CD4-positive, alpha-beta T cell treated with Interleukin-17A for 4 hours (primary cell): Measurements from ENCODE around the gene PPARA.
"Not testable (repeated sequence)": the region's sequence is repeated elsewhere in the genome, so short reads cannot be mapped to it uniquely, and the experiment has no call there.

Source experiments
- DNase-seq: peaks from one replicate; pipeline ENCODE4 v3.0.0-alpha.2; 2020; ENCODE audit warnings: mixed read lengths

The PPARA gene

GRCh38 chr22:46178755-46179505, 28.6 kb downstream of the PPARA start:
- no peak for DNase-seq

- no peak for DNase-seq
These were observed 29.4 kb downstream of the PPARA start for GRCh38 chr22:46179748-46180147.

GRCh38 chr22:46180370-46181137, 30.2 kb downstream of the PPARA start:
- no peak for DNase-seq

- DNase-seq: no peak
These were observed 33.4 kb downstream of the PPARA start for GRCh38 chr22:46183733-46184132.

- no peak for DNase-seq
These were observed 35.0 kb downstream of the PPARA start for GRCh38 chr22:46185283-46185682.

GRCh38 chr22:46187862-46188261, 37.5 kb downstream of the PPARA start:
- no peak for DNase-seq

GRCh38 chr22:46192210-46192993, 42.1 kb downstream of the PPARA start:
- DNase-seq: no peak

GRCh38 chr22:46193898-46194310, 43.6 kb downstream of the PPARA start:
- DNase-seq: no peak

GRCh38 chr22:46195487-46196165, 45.3 kb downstream of the PPARA start:
- no peak for DNase-seq

- no peak for DNase-seq
These were observed 46.0 kb downstream of the PPARA start for GRCh38 chr22:46196278-46196677.

GRCh38 chr22:46198274-46198673, 47.9 kb downstream of the PPARA start:
- DNase-seq: no peak

GRCh38 chr22:46198806-46199205, 48.5 kb downstream of the PPARA start:
- not testable (repeated sequence) for DNase-seq

- no peak for DNase-seq
These were observed 50.9 kb downstream of the PPARA start for GRCh38 chr22:46201059-46201757.

- DNase-seq: no peak
These were observed 52.7 kb downstream of the PPARA start for GRCh38 chr22:46202897-46203600.

- DNase-seq: no peak
These were observed 53.3 kb downstream of the PPARA start for GRCh38 chr22:46203601-46203980.

GRCh38 chr22:46209262-46209661, 58.9 kb downstream of the PPARA start:
- no peak for DNase-seq

- no peak for DNase-seq
These were observed 61.9 kb downstream of the PPARA start for GRCh38 chr22:46212195-46212594.

GRCh38 chr22:46213052-46213451, 62.7 kb downstream of the PPARA start:
- DNase-seq: no peak

- no peak for DNase-seq
These were observed 63.8 kb downstream of the PPARA start for GRCh38 chr22:46214149-46214548.

GRCh38 chr22:46214616-46215015, 64.3 kb downstream of the PPARA start:
- DNase-seq: no peak

- no peak for DNase-seq
These were observed 69.3 kb downstream of the PPARA start for GRCh38 chr22:46219636-46220035.

GRCh38 chr22:46220921-46221320, 70.6 kb downstream of the PPARA start:
- DNase-seq: no peak
